RWPE2 (cell line): Measurements from ENCODE around the gene MYMK.

ENCODE experiments used
- ATAC-seq: fragments of 200-7000 bp; cut with Tn5 transposase; 3 replicates; pipeline ENCODE4 v1.9.1; 2021; ENCODE audit warnings: low read depth
- DNase-seq: peaks from one replicate; pipeline ENCODE4 v3.0.0-alpha.2; 2020; ENCODE audit warnings: low spot score
- H3K27ac ChIP-seq: fragments of 450-650 bp; 2 replicates; pipeline ENCODE4 v1.5.1; 2017; ENCODE audit warnings: mild to moderate bottlenecking; ENCODE audit not compliant: poor library complexity, severe bottlenecking
- H3K27me3 ChIP-seq: fragments of 250-450 bp; sonication (Bioruptor Pico); 2 replicates; pipeline ENCODE4 v1.5.1; 2021; ENCODE audit warnings: mild to moderate bottlenecking, moderate library complexity; ENCODE audit not compliant: insufficient read depth, poor library complexity, severe bottlenecking
- H3K36me3 ChIP-seq: fragments of 250-450 bp; sonication (Bioruptor Pico); 2 replicates; pipeline ENCODE4 v1.5.1; 2020; ENCODE audit warnings: low read depth, mild to moderate bottlenecking, moderate library complexity
- H3K4me1 ChIP-seq: fragments of 250-450 bp; sonication (Bioruptor Pico); 2 replicates; pipeline ENCODE4 v1.5.1; 2021; ENCODE audit warnings: mild to moderate bottlenecking, moderate library complexity; ENCODE audit not compliant: insufficient read depth, poor library complexity, severe bottlenecking
- H3K4me3 ChIP-seq: fragments of 250-450 bp; sonication (Bioruptor Pico); 2 replicates; pipeline ENCODE4 v1.5.1; 2021; ENCODE audit warnings: mild to moderate bottlenecking, moderate library complexity; ENCODE audit not compliant: severe bottlenecking
- H3K9me3 ChIP-seq: fragments of 250-450 bp; sonication (Bioruptor Pico); 2 replicates; pipeline ENCODE4 v1.5.1; 2021; ENCODE audit warnings: mild to moderate bottlenecking, moderate library complexity; ENCODE audit not compliant: severe bottlenecking
- CTCF ChIP-seq: fragments of 450-650 bp; IDR thresholded peaks from one replicate; pipeline ENCODE4 v1.5.1; 2017; ENCODE audit warnings: mild to moderate bottlenecking, moderate library complexity; ENCODE audit not compliant: poor library complexity, severe bottlenecking

Gene MYMK

DNA sequence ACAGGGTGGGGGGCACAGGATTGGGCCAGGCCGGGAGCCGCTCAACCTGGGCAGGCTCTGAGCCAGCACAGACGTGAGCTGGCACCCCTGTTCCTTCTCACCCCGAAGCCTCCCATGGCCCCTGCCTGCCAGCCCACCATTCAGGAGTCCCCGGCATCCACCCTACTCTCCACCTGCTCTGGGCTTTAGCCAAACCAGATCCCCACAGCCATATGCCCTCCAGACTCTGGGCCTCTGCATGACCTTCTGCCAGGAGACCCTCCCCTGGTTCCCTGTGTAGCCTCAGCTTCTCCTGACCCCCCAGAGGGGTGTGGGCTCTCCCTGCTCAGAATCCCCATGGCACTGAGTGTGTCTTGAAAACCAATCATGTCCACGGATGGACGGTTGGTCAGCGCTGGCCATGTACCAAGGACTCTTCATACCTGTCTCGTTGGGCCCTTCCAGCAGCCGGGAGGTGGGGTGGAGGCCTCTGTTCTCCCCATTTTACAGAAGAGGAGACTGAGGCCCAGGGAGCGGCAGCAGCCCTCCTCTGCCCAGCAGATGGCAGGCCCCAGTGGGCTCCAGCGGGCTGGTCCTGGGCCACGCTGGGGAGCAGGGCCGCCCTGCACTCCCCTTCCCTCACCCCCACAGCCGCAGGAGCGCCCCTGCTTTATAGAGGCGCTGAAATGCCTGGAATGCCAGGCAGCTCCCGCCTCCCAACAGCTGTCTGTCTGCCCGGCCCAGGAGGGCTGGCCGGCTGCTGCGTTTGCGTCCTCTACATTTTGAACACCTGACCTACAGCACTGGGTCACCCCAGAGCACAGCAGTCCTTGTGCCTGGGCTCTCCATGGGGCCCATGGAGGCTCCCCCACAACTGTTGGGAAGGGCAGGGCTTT, 3.5 kb upstream of the MYMK start:
- Histone ChIP-seq H3K4me1 (no peaks in the 10 kb centered on the region), H3K36me3 (no peaks in the 10 kb centered on the region), H3K27ac (no peak overlapping the region), H3K4me3 (no peak overlapping the region), H3K27me3 (peaks cover 69% of the 10 kb centered on the region), H3K9me3 (no peaks in the 10 kb centered on the region)
- no peak for DNase-seq
- no peak for TF ChIP-seq CTCF
- ATAC-seq: no peak

DNA sequence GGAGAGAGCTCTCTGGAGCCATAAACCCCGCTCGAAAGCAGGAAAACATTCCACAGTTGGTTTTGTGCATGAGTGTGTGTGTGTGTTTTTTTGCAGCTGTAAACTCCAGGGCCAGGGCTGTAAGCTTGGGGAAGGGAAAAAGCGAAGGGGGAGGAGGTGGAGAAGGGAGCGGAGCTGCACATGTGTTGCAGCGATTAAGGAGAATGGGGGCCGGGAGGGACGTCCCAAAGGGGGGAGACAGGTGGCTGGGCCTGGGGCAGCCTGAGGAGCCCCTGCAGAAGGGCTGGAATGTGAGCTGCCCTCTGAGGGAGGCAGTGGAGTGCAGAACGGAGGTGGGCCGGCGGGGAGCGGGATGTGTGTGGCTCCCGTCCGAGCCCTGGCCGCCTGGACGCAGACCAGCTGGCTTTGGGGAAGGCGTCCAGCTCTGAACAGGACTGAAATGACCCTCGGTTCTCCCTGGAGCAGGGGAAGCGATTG, 2.7 kb upstream of the MYMK start:
- ATAC-seq: no peak
- Histone ChIP-seq H3K9me3 (no peaks in the 10 kb centered on the region), H3K27ac (no peak overlapping the region), H3K36me3 (no peaks in the 10 kb centered on the region), H3K4me1 (no peaks in the 10 kb centered on the region), H3K4me3 (no peak overlapping the region), H3K27me3 (peaks cover 62% of the 10 kb centered on the region)
- DNase-seq: no peak
- no peak for TF ChIP-seq CTCF

- no peak for ATAC-seq
- no peak overlapping the region for H3K27ac ChIP-seq
- no peaks in the 10 kb centered on the region for H3K36me3 ChIP-seq
- DNase-seq: no peak
- TF ChIP-seq CTCF: no peak
- H3K4me1 ChIP-seq: no peaks in the 10 kb centered on the region
- H3K27me3 ChIP-seq: peaks cover 55% of the 10 kb centered on the region
- H3K9me3 ChIP-seq: no peaks in the 10 kb centered on the region
- H3K4me3 ChIP-seq: no peak overlapping the region
Measured at GRCh38 chr9:133526721-133527321, 2.1 kb upstream of the MYMK start.

DNA sequence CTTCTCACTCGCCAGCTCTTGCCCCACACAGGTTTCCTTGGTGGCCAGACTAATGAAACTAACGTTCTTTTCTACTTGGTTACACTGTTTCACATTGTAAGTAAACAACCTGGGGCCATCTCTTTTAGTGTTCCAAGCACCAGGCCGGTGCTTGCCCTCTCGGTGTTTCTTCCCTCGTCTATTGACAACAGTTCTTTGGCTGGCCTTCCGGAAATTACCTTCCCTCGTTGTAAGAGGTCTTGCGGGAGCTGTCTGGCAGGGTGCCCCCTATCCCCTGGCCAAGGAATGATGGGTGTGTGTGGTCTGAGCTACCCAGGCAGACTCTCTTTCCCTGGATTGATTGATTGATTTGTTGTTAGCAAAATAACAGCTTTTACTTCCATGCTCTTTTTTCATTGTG, 918 bp upstream of the MYMK start:
- ATAC-seq (no peak), DNase-seq (no peak)
- H3K27me3 ChIP-seq: peaks cover 52% of the 10 kb centered on the region
- no peak overlapping the region for H3K4me3 ChIP-seq
- no peaks in the 10 kb centered on the region for H3K36me3 ChIP-seq
- no peaks in the 10 kb centered on the region for H3K4me1 ChIP-seq
- no peak overlapping the region for H3K27ac ChIP-seq
- no peak for TF ChIP-seq CTCF
- H3K9me3 ChIP-seq: no peaks in the 10 kb centered on the region

DNA sequence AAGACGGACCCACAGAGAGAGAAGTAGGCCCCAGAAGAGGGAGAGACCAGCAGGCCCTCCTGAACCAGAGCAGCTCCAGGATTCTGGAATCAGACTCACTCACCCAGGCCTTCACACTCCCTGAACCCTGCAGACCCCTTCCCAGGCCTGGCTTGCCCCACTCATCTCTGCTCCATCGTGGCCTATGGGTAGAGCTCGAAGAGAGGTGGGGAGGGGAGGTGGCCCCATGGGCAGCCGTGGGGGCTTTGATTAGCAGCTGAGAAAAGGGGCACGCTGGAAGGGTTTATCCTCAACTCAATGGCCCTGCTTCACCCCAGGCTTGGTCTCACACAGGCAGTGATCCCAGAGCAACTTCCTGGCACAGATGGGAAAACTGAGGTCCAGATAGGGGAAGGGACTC, 613 bp downstream of the MYMK start:
- no peak for ATAC-seq
- peaks cover 38% of the 10 kb centered on the region for H3K27me3 ChIP-seq
- TF ChIP-seq CTCF: no peak
- H3K9me3 ChIP-seq: no peaks in the 10 kb centered on the region
- DNase-seq: no peak
- no peak overlapping the region for H3K4me3 ChIP-seq
- no peaks in the 10 kb centered on the region for H3K36me3 ChIP-seq
- no peak overlapping the region for H3K27ac ChIP-seq
- H3K4me1 ChIP-seq: no peaks in the 10 kb centered on the region
